IMR-90 (cell line): ENCODE measurements around the gene PAQR5. TPM values are rescaled to one million over a fixed set of nuclear protein-coding genes. Genes with fewer than 3 reads are reported as not detected.

Experiments used
- ATAC-seq: fragments of 200-7000 bp; cut with Tn5 transposase; 2 replicates; pipeline ENCODE4 v1.9.1; 2020; ENCODE audit warnings: low read depth, mild to moderate bottlenecking, moderate library complexity
- BruUV-seq: library from RNA; stranded (reverse); fragments of 400-500 nt; replicated peaks from 2 replicates; lab custom pipeline; 2021; lab: Mats Ljungman, UMichigan
- CTCF ChIA-PET: fragments of 300-600 bp; formaldehyde crosslinking; extraction: SDS; loops from one replicate; lab custom pipeline; 2021; ENCODE audit warnings: antibody characterized with exemption; lab: Yijun Ruan, JAX
- POLR2A ChIA-PET: fragments of 300-600 bp; sonication (Branson Sonifier 250); formaldehyde crosslinking; loops from one replicate; lab custom pipeline; 2022; ENCODE audit warnings: antibody characterized with exemption; ENCODE audit not compliant: unreplicated experiment; lab: Charles Lee
- DNase-seq: peaks from one replicate; pipeline ENCODE4 v3.0.0; 2013
- H2AFZ ChIP-seq: replicated peaks from 2 replicates; pipeline ENCODE3; 2013; ENCODE audit warnings: low read length, mild to moderate bottlenecking; ENCODE audit not compliant: poor library complexity
- H2AK5ac ChIP-seq: 2 replicates; pipeline ENCODE4 v1.6.1; 2013; ENCODE audit warnings: low read depth, low read length, inconsistent platforms
- H2AK9ac ChIP-seq: replicated peaks from 2 replicates; pipeline ENCODE3; 2013; ENCODE audit warnings: mild to moderate bottlenecking, low read depth, low read length, moderate library complexity; ENCODE audit not compliant: poor library complexity
- H2BK120ac ChIP-seq: 2 replicates; pipeline ENCODE4 v1.6.1; 2013; ENCODE audit warnings: low read depth, low read length, inconsistent platforms
- H2BK15ac ChIP-seq: 3 replicates; pipeline ENCODE4 v1.6.1; 2013; ENCODE audit warnings: low read depth, low read length, inconsistent platforms
- H2BK20ac ChIP-seq: 2 replicates; pipeline ENCODE4 v1.6.1; 2013; ENCODE audit warnings: low read depth, mild to moderate bottlenecking, inconsistent platforms, low read length, moderate library complexity
- H2BK5ac ChIP-seq: 2 replicates; pipeline ENCODE4 v1.6.1; 2013; ENCODE audit warnings: mild to moderate bottlenecking, low read depth, low read length, inconsistent platforms; ENCODE audit not compliant: poor library complexity, severe bottlenecking
- H3K14ac ChIP-seq: replicated peaks from 2 replicates; pipeline ENCODE4 v1.6.1; 2013; ENCODE audit warnings: low read depth, low read length, inconsistent platforms
- H3K18ac ChIP-seq: 2 replicates; pipeline ENCODE4 v1.6.1; 2013; ENCODE audit warnings: low read depth, low read length, control low read depth
- H3K23ac ChIP-seq: 2 replicates; pipeline ENCODE4 v1.6.1; 2013; ENCODE audit warnings: low read depth, low read length, inconsistent platforms
- H3K27ac ChIP-seq: 2 replicates; pipeline ENCODE4 v1.5.1; 2013; ENCODE audit warnings: mild to moderate bottlenecking, control low read depth, low read length; ENCODE audit not compliant: insufficient read depth
- H3K27me3 ChIP-seq: 2 replicates; pipeline ENCODE4 v1.6.1; 2013; ENCODE audit warnings: low read length; ENCODE audit not compliant: control insufficient read depth, insufficient read depth
- H3K36me3 ChIP-seq: 2 replicates; pipeline ENCODE4 v1.6.1; 2013; ENCODE audit warnings: low read length, mixed read lengths; ENCODE audit not compliant: control insufficient read depth, insufficient read depth
- H3K4ac ChIP-seq: 2 replicates; pipeline ENCODE4 v1.6.1; 2013; ENCODE audit warnings: low read depth, low read length, inconsistent platforms
- H3K4me1 ChIP-seq: 2 replicates; pipeline ENCODE4 v1.6.1; 2013; ENCODE audit warnings: low read length, mixed read lengths; ENCODE audit not compliant: control insufficient read depth, insufficient read depth
- H3K4me2 ChIP-seq: 2 replicates; pipeline ENCODE4 v1.6.1; 2013; ENCODE audit warnings: low read depth, mild to moderate bottlenecking, control low read depth, low read length, moderate library complexity
- H3K4me3 ChIP-seq: 2 replicates; pipeline ENCODE4 v1.5.1; 2013; ENCODE audit warnings: low read depth, mild to moderate bottlenecking, control low read depth, low read length, moderate library complexity; ENCODE audit not compliant: insufficient read depth
- H3K56ac ChIP-seq: 2 replicates; pipeline ENCODE4 v1.6.1; 2013; ENCODE audit warnings: low read length, inconsistent platforms; ENCODE audit not compliant: insufficient read depth; ENCODE audit errors: extremely low read depth
- H3K79me1 ChIP-seq, 2 experiments: 2 replicates each; pipeline ENCODE4 v1.6.1; 2013; ENCODE audit warnings: low read length in 2 of 2, inconsistent platforms in 1 of 2, low read depth in 1 of 2
- H3K9ac ChIP-seq: 2 replicates; pipeline ENCODE4 v1.6.1; 2013; ENCODE audit warnings: low read depth, low read length, control low read depth
- H3K9me1 ChIP-seq: 2 replicates; pipeline ENCODE4 v1.6.1; 2013; ENCODE audit warnings: low read length, inconsistent platforms; ENCODE audit not compliant: insufficient read depth
- H3K9me3 ChIP-seq: 2 replicates; pipeline ENCODE4 v1.6.1; 2013; ENCODE audit warnings: low read length; ENCODE audit not compliant: control insufficient read depth, insufficient read depth
- H4K20me1 ChIP-seq: 2 replicates; pipeline ENCODE4 v1.6.1; 2013; ENCODE audit warnings: low read length, inconsistent platforms; ENCODE audit not compliant: insufficient read depth
- H4K5ac ChIP-seq: 2 replicates; pipeline ENCODE4 v1.6.1; 2013; ENCODE audit warnings: mild to moderate bottlenecking, low read depth, low read length, control low read depth
- H4K8ac ChIP-seq, 2 experiments: 2 replicates each; pipeline ENCODE4 v1.6.1; 2013; ENCODE audit warnings: low read depth in 2 of 2, low read length in 2 of 2, control low read depth in 1 of 2, inconsistent platforms in 1 of 2
- H4K91ac ChIP-seq: 2 replicates; pipeline ENCODE4 v1.6.1; 2013; ENCODE audit warnings: low read depth, low read length, inconsistent platforms; ENCODE audit not compliant: insufficient read depth
- CEBPB ChIP-seq: IDR thresholded peaks from 2 replicates; pipeline ENCODE4 v1.6.1; 2012; ENCODE audit warnings: low read depth, low read length, improper control_type of control experiment
- CHD1 ChIP-seq: IDR thresholded peaks from 2 replicates; pipeline ENCODE4 v1.6.1; 2012; ENCODE audit warnings: low read depth, low read length, improper control_type of control experiment
- CTCF ChIP-seq: conservative IDR thresholded peaks from 2 replicates; pipeline ENCODE4 v1.5.1; 2012; ENCODE audit warnings: mild to moderate bottlenecking, low read depth, low read length, improper control_type of control experiment
- ELK1 ChIP-seq: fragments of 150-350 bp; IDR thresholded peaks from 2 replicates; pipeline ENCODE4 v1.6.1; 2016; ENCODE audit warnings: low read depth, mild to moderate bottlenecking, low read length, moderate library complexity, borderline replicate concordance
- FOS ChIP-seq: fragments of 150-350 bp; IDR thresholded peaks from 2 replicates; pipeline ENCODE4 v1.6.1; 2016; ENCODE audit warnings: low read depth, low read length
- MAFK ChIP-seq: IDR thresholded peaks from 2 replicates; pipeline ENCODE4 v1.6.1; 2012; ENCODE audit warnings: low read depth, low read length, improper control_type of control experiment
- MXI1 ChIP-seq: IDR thresholded peaks from 2 replicates; pipeline ENCODE4 v1.6.1; 2012; ENCODE audit warnings: low read depth, mild to moderate bottlenecking, low read length, moderate library complexity, borderline replicate concordance
- NFE2L2 ChIP-seq: fragments of 150-350 bp; IDR thresholded peaks from 2 replicates; pipeline ENCODE4 v1.6.1; 2016; ENCODE audit warnings: low read depth, mild to moderate bottlenecking, low read length
- POLR2A ChIP-seq: IDR thresholded peaks from 2 replicates; pipeline ENCODE4 v1.6.1; 2012; ENCODE audit warnings: mild to moderate bottlenecking, low read depth, low read length
- RCOR1 ChIP-seq: IDR thresholded peaks from 2 replicates; pipeline ENCODE4 v1.6.1; 2012; ENCODE audit warnings: mild to moderate bottlenecking, low read length, improper control_type of control experiment; ENCODE audit not compliant: insufficient replicate concordance
- RFX5 ChIP-seq: IDR thresholded peaks from 2 replicates; pipeline ENCODE4 v1.8.0; 2012; ENCODE audit warnings: low read depth, mild to moderate bottlenecking, low read length, moderate library complexity
- SMC3 ChIP-seq: fragments of 150-350 bp; IDR thresholded peaks from 2 replicates; pipeline ENCODE4 v1.6.1; 2016; ENCODE audit warnings: low read depth, mild to moderate bottlenecking, antibody characterized with exemption, low read length, moderate library complexity
- WGBS, 2 experiments: methylation state at CpG; one replicate each; pipeline versions ENCODE4 v1.1.5 to v1.1.7; 2013; ENCODE audit warnings: missing lambda C conversion rate in 2 of 2; ENCODE audit not compliant: insufficient read length in 1 of 2; ENCODE audit errors: extremely low coverage in 2 of 2; 5-methylcytosine and 5-hydroxymethylcytosine counted together
- dilution Hi-C: fragments of 300-500 bp; cut with HindIII; formaldehyde crosslinking; loops from one replicate; pipeline ENCODE4 v1.14.3; 2018; ENCODE audit warnings: low sequenced_read_pairs; ENCODE audit not compliant: unreplicated experiment
- in situ Hi-C: fragments of 300-500 bp; cut with MboI; formaldehyde crosslinking; loops from 3 replicates; pipeline ENCODE4 v1.14.3; 2019; ENCODE audit warnings: low sequenced_read_pairs, inconsistent platforms, mixed read lengths
- intact Hi-C: fragments of 100-400 bp; cut with micrococcal nuclease; formaldehyde crosslinking; loops from 2 replicates; pipeline ENCODE4 v1.10.0; 2022
- polyA plus RNA-seq, 3 experiments: library from polyadenylated mRNA; depleted of rRNA; stranded (reverse); fragments of >200 nt; gene quantifications; 2 replicates each; pipeline ENCODE4 v1.2.3, GENCODE V29; 2012; ENCODE audit warnings: low replicate concordance in 1 of 3
- total RNA-seq: library from RNA; depleted of rRNA; stranded (reverse); fragments of >200 nt; gene quantifications from 2 replicates; pipeline ENCODE4 v1.2.3, GENCODE V29; 2012

The PAQR5 gene
- total and polyA plus RNA-seq, 2 of the 4 experiments (the other 2 are of a cell fraction) = 2.3 to 2.7 TPM

GRCh38 chr15:69314131-69314530 is 15.4 kb downstream of the PAQR5 start:
- intact Hi-C loops = no loop called here

More at GRCh38 chr15:69314131-69314530, 15.4 kb downstream of the PAQR5 start:
- H3K4me2 ChIP-seq = no peak overlapping the region
- H3K27ac ChIP-seq = no peak overlapping the region
- no TSS peak for BruUV-seq
- TF ChIP-seq SMC3 (no peak), RCOR1 (no peak), MXI1 (no peak), RFX5 (no peak), CHD1 (no peak), POLR2A (no peak), CTCF (no peak), NFE2L2 (no peak), CEBPB (no peak), FOS (no peak), MAFK (no peak), ELK1 (no peak)
- no peak overlapping the region for H2BK5ac ChIP-seq
- no peak overlapping the region for H4K5ac ChIP-seq
- no peak for ATAC-seq
- no peak overlapping the region for H3K56ac ChIP-seq
- no peak overlapping the region for H4K91ac ChIP-seq
- CTCF ChIA-PET = interaction anchor here (0.6 kb wide), 1 partner anchor 280 kb away, joined by 4 read pairs; no protein-coding TSS in a partner anchor
- peaks cover 11% of the 10 kb centered on the region for H3K9me1 ChIP-seq
- H4K20me1 ChIP-seq = 0 out of 2 replicates have a peak, but pooled peaks cover 2% of the 10 kb centered on the region
- no peak overlapping the region for H4K8ac ChIP-seq
- no peaks in the 10 kb centered on the region for H3K9me3 ChIP-seq
- in situ Hi-C loops = no loop called here
- H3K4me3 ChIP-seq = no peak overlapping the region
- no peak overlapping the region for H3K18ac ChIP-seq
- H3K23ac ChIP-seq = no peak overlapping the region
- H3K36me3 ChIP-seq = no peaks in the 10 kb centered on the region
- H2BK15ac ChIP-seq = no peak overlapping the region
- dilution Hi-C loops = no loop called here
- no peak overlapping the region for H2AK9ac ChIP-seq
- H2AFZ ChIP-seq = no peak overlapping the region
- no peak overlapping the region for H2BK20ac ChIP-seq
- no peaks in the 10 kb centered on the region for H3K27me3 ChIP-seq
- no peak overlapping the region for H2BK120ac ChIP-seq
- POLR2A ChIA-PET = no interaction called here
- no peak overlapping the region for H3K9ac ChIP-seq
- 0 out of 4 replicates have a peak, but pooled peaks cover 0 to 4% of the 10 kb centered on the region in 2 experiments for H3K79me1 ChIP-seq
- WGBS, 2 experiments = 100% methylated on average over 3 of the region's 6 CpGs; no CpG with 5 or more reads in 1 of the 2 experiments
- H3K14ac ChIP-seq = no peak overlapping the region
- H3K4ac ChIP-seq = no peak overlapping the region
- H2AK5ac ChIP-seq = no peak overlapping the region
- peaks cover 9% of the 10 kb centered on the region for H3K4me1 ChIP-seq
- DNase-seq = no peak
